Jurkat, Clone E6-1 (cell line): ENCODE measurements around the gene ZNF592.

Experiments used
- DNase-seq: peaks from one replicate; pipeline ENCODE4 v3.0.0-alpha.2; 2011; ENCODE audit warnings: low read depth, low spot score
- H3K4me3 ChIP-seq: 2 replicates; pipeline ENCODE4 v1.5.1; 2011; ENCODE audit warnings: mild to moderate bottlenecking, low read length, control low read depth, moderate library complexity

Gene ZNF592

GRCh38 chr15:84819291-84819768 is 70.9 kb downstream of the ZNF592 start:
- no peak for DNase-seq
- H3K4me3 ChIP-seq: no peak overlapping the region

DNA sequence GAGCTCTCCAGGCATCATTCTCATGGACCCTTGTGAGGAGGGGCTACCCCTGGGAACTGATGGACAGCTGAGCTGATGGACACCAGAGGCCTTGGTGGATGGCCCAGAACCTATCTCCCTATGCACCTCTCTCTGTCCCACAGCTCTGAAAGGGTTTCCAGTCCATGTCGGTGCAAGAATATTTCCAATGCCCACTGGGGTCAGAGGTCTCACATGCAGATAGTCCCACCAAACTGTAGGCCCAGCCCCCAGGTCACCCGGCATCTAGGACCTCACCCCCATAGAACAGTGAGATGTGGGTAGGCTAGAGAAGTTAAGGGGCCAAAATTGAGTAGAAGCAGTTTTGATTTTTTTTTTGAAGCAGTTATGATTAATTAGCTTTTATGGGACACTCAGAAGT is 71.4 kb downstream of the ZNF592 start:
- DNase-seq: no peak
- H3K4me3 ChIP-seq: no peak overlapping the region

- DNase-seq: no peak
These were observed 73.2 kb downstream of the ZNF592 start for GRCh38 chr15:84821501-84822021.

GRCh38 chr15:84822653-84823281 is 74.4 kb downstream of the ZNF592 start:
- H3K4me3 ChIP-seq: no peak overlapping the region
- no peak for DNase-seq

More at GRCh38 chr15:84821501-84822021, 73.2 kb downstream of the ZNF592 start:
- H3K4me3 ChIP-seq: no peak overlapping the region

- no peak overlapping the region for H3K4me3 ChIP-seq
- DNase-seq: no peak
These were observed 75.0 kb downstream of the ZNF592 start for GRCh38 chr15:84823282-84823878.

- H3K4me3 ChIP-seq: no peak overlapping the region
- DNase-seq: no peak
These were observed 76.0 kb downstream of the ZNF592 start for GRCh38 chr15:84824260-84825007.

GRCh38 chr15:84826369-84826823 is 78.0 kb downstream of the ZNF592 start:
- no peak overlapping the region for H3K4me3 ChIP-seq
- peak; percentile 27 for DNase-seq

- H3K4me3 ChIP-seq: no peak overlapping the region
- DNase-seq: no peak
These were observed 78.9 kb downstream of the ZNF592 start for GRCh38 chr15:84827246-84827645.

GRCh38 chr15:84828086-84828908 is 79.9 kb downstream of the ZNF592 start:
- DNase-seq: no peak
- no peak overlapping the region for H3K4me3 ChIP-seq

- no peak for DNase-seq
- H3K4me3 ChIP-seq: no peak overlapping the region
These were observed 81.0 kb downstream of the ZNF592 start for GRCh38 chr15:84829428-84829827.

DNA sequence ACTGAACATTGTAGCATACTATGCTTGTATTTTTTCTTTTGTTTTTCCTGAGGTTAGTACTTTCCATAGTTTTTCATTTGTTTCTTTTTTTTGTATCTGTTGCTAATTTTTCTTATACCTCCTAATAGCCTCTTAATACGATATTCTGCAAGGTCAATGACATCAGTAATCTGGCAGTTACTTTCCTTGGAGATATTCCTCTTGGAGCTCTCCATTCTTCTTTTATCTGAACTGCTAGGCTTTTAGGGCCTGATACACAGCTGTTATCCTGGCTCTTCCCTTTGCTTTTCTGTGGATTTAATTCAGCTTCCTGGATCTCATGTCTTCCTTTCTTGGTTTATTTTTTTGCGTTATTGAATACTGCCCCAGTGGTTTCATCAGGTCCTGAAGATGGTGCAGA is 81.6 kb downstream of the ZNF592 start:
- no peak overlapping the region for H3K4me3 ChIP-seq
- no peak for DNase-seq

DNA sequence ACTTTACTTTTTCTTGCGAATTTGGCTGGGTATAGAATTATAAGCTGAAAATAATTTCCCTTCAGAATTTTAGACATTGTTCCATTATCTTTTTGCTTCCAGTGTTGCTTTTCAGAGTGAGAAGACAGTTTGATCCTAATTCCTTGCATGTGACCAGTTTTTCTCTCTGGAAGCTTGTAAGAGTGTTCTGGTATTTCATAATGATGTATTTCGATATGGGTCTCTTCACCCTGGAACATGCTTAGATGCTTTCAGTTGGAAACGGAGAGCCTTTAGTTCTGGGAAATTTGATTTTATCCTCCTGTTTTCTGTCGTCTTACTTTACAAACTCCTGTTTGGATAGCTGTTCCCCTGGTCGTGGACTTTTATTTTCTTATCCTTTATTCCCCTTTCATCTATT is 82.6 kb downstream of the ZNF592 start:
- no peak overlapping the region for H3K4me3 ChIP-seq
- no peak for DNase-seq

DNA sequence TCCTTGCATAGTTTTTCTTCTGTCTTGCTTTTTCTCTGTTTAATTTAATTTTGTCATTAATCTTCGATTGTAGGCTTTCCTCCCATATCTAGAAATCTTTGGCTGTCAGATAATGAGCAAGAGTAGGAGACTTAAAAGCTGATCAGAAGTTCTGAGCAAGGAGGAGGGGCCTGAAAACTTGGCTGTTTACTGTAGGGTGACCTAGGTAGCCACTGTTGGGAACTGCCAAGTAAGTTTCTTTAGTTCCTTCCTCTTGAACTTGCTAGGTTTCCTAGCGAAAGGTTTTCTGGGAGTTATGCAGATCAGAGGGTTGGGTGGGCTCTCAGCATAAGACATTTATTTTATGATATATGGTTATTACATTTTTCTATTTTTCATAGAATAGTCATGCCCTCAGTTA is 83.2 kb downstream of the ZNF592 start:
- DNase-seq: no peak
- H3K4me3 ChIP-seq: no peak overlapping the region

GRCh38 chr15:84832448-84833040 is 84.2 kb downstream of the ZNF592 start:
- H3K4me3 ChIP-seq: no peak overlapping the region
- DNase-seq: no peak

GRCh38 chr15:84833447-84834228 is 85.2 kb downstream of the ZNF592 start:
- H3K4me3 ChIP-seq: no peak overlapping the region
- no peak for DNase-seq

- no peak overlapping the region for H3K4me3 ChIP-seq
- DNase-seq: no peak
These were observed 86.0 kb downstream of the ZNF592 start for GRCh38 chr15:84834229-84834955.

- DNase-seq: no peak
- no peak overlapping the region for H3K4me3 ChIP-seq
These were observed 86.6 kb downstream of the ZNF592 start for GRCh38 chr15:84834969-84835368.
